ENCODE measurements around the gene NCAPH2. TPM values are rescaled to one million over a fixed set of nuclear protein-coding genes. Genes with fewer than 3 reads are reported as not detected.

The NCAPH2 gene
- total RNA-seq, 1 experiment from 2014 or later, result 53.3 TPM

DNA sequence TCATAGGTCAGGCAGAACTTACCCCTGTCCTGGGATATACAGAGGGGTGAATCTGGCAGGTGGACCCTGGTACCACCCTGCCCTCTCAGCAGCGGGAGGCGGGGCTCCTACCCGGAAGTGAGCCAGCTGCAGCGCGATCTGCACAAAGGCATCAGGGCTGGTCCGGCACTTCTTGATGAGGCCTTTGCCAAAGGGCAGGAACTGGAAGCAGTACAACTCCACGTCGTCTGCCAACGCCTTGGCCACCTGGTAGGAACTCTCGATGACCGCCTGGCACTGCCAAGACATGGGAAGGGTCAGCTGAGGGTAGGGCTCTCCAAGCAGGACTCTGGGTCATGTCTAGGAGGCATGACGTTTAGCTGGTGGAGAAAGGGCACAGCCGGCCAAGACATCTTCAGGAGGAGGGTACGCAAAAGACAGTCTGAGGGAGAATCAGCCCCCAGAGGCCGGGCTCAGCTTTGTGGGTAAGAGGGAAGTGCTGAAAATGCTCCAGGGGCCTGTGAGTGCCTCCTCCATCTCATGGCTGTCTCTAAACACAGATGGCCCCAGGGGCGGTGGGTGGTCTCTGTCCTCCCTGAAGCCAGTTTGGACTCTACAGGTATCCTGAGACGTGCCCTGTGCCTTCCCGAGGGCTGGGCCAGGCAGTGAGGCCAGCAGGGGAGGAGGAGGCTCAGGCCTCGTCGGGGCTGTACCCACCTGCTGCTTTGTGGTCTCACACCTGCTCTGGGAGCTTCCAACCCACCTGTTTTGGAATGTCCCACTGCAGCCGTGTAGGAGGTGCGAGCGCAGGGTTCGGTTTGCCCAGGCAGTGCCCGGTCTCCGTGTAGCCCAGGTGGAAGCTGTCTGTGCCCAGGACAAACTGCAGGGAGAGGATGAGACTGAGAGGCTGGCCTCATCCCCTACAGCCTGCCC is 63.5 kb downstream of the NCAPH2 start:
- DNase-seq (ENCODE audit: low read depth), result no peak

- no peak for DNase-seq (ENCODE audit: low read depth)
Observed at GRCh38 chr22:50572965-50573364, 64.9 kb downstream of the NCAPH2 start.

DNA sequence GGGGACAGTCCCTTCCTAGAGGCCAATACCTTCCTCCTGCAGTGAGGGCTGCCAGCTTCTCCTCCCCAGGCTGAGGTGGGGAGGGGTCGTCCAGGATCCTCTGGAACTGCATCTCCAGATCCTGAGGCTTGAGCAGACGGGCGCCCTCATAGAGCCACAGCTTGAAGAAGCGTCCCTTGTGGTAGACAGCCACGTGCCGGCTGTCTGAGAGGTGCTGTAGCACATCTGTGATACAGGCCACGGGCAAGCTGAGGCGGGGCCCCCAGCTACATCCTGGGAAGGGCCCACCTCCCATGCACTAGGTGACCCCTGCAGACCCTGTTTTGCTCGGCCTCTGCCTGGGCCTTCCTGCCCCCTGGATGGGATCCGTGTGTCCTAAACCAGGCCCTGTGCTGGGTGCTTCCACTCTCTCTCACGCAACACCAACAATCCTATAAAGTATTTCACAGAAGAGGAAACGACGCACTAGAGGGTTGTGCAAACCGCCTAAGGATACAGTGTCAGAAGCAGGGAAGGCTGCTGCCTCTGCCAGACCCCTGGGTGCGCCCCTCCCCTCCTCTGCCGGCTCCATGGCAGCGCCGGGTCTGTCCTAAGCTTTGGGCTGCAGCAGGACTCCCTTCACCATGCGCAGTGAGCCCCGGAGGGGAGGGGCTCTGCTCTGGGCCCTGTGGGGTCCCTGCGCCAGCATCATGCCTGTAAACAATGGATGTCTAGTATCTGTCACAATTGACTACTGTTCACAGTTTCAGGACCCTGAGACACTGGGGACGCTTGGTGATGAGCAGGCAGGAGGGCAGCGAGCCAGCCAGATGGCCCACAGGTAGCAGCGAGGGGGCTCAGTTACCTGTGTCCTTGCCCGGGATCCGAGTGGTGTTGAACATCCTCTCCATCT is 65.7 kb downstream of the NCAPH2 start:
- DNase-seq (ENCODE audit: low read depth), result no peak

DNA sequence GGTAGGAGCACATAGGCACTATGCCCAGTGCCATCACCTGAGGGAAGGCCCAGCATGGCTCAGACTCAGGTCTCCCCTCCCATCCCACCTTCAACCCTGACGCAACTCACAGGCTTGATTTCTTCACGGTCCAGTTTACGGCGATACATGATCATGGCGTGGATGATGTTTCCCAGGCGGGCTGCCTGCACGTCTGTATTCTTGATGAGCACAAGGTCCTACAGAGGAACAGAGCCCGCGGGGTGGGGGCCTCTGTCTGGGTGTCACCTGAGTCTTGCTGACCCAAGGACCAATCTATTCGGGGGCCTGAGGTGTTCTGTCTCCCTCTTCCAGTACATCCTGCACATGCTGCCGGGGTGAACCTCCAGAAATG is 66.3 kb downstream of the NCAPH2 start:
- DNase-seq (ENCODE audit: low read depth), result no peak

Other genes starting within 250 kb of the NCAPH2 start
- 6.7 and 13.2 TPM in 2 replicates for gene MAPK12, start 246.5 kb upstream of the NCAPH2 start, total RNA-seq (2014; rRNA removed; shearing (Covaris generic))
- 1.8 TPM in 2 replicates for gene MAPK11, start 237.8 kb upstream of the NCAPH2 start, total RNA-seq (2014; rRNA removed; shearing (Covaris generic))
- gene PLXNB2, start 200.6 kb upstream of the NCAPH2 start, total RNA-seq (2014; rRNA removed; shearing (Covaris generic)), result 27.6 and 37.1 TPM in 2 replicates
- 0.68 and 2.2 TPM in 2 replicates for gene DENND6B, start 181.2 kb upstream of the NCAPH2 start, total RNA-seq (2014; rRNA removed; shearing (Covaris generic))
- 15.3 and 18.3 TPM in 2 replicates for gene PPP6R2, start 164.9 kb upstream of the NCAPH2 start, total RNA-seq (2014; rRNA removed; shearing (Covaris generic))
- gene SBF1, start 33.2 kb upstream of the NCAPH2 start, total RNA-seq (2014; rRNA removed; shearing (Covaris generic)), result 21.5 and 34.1 TPM in 2 replicates
- gene ADM2, start 26.7 kb upstream of the NCAPH2 start, total RNA-seq (2014; rRNA removed; shearing (Covaris generic)), result 0.20 and 0.24 TPM in 2 replicates
- gene MIOX, start 21.4 kb upstream of the NCAPH2 start, total RNA-seq (2014; rRNA removed; shearing (Covaris generic)), result 0.12 TPM in 1 of 2 replicates, not detected in the other
- 20.5 and 24.9 TPM in 2 replicates for gene LMF2, start 522 bp upstream of the NCAPH2 start, total RNA-seq (2014; rRNA removed; shearing (Covaris generic))
- gene SCO2, start 17.4 kb downstream of the NCAPH2 start, total RNA-seq (2014; rRNA removed; shearing (Covaris generic)), result 5.0 and 9.2 TPM in 2 replicates
- 16.5 and 27.5 TPM in 2 replicates for gene TYMP, start 21.8 kb downstream of the NCAPH2 start, total RNA-seq (2014; rRNA removed; shearing (Covaris generic))
- gene KLHDC7B, start 37.7 kb downstream of the NCAPH2 start, total RNA-seq (2014; rRNA removed; shearing (Covaris generic)), result not detected in 2 replicates
- gene SYCE3, start 54.7 kb downstream of the NCAPH2 start, total RNA-seq (2014; rRNA removed; shearing (Covaris generic)), result not detected in 2 replicates
- 4.8 and 5.0 TPM in 2 replicates for gene CPT1B, start 70.2 kb downstream of the NCAPH2 start, total RNA-seq (2014; rRNA removed; shearing (Covaris generic))
- 24.2 and 26.1 TPM in 2 replicates for gene CHKB, start 74.6 kb downstream of the NCAPH2 start, total RNA-seq (2014; rRNA removed; shearing (Covaris generic))
- gene MAPK8IP2, start 92.6 kb downstream of the NCAPH2 start, total RNA-seq (2014; rRNA removed; shearing (Covaris generic)), result under 0.01 and 0.39 TPM in 2 replicates
- 8.1 and 14.5 TPM in 2 replicates for gene ARSA, start 119.9 kb downstream of the NCAPH2 start, total RNA-seq (2014; rRNA removed; shearing (Covaris generic))
- gene SHANK3, start 164.6 kb downstream of the NCAPH2 start, total RNA-seq (2014; rRNA removed; shearing (Covaris generic)), result 0.10 and 0.12 TPM in 2 replicates
- not detected in 2 replicates for gene ACR, start 230.0 kb downstream of the NCAPH2 start, total RNA-seq (2014; rRNA removed; shearing (Covaris generic))

All from RPMI7951 (cell line).